Activated CD8-positive, alpha-beta memory T cell treated with anti-CD3 and anti-CD28 coated beads for 1 hour (primary cell): ENCODE measurements around the gene WBP4.
"Not testable (repeated sequence)": the region's sequence is repeated elsewhere in the genome, so short reads cannot be mapped to it uniquely, and the experiment has no call there.

Experiments
- DNase-seq, 2 donors: peaks; one replicate each; pipeline ENCODE4 v3.0.0-alpha.2; 2020; ENCODE audit warnings: low read depth in 1 of 2; ENCODE audit errors: extremely low read depth in 1 of 2

The WBP4 gene

GRCh38 chr13:41042419-41042818 is 18.9 kb upstream of the WBP4 start:
- not testable (repeated sequence) for DNase-seq

GRCh38 chr13:41048640-41049039 is 12.7 kb upstream of the WBP4 start:
- DNase-seq: no peak

- no peak for DNase-seq
These were observed 11.5 kb upstream of the WBP4 start for GRCh38 chr13:41049480-41050440.

DNA sequence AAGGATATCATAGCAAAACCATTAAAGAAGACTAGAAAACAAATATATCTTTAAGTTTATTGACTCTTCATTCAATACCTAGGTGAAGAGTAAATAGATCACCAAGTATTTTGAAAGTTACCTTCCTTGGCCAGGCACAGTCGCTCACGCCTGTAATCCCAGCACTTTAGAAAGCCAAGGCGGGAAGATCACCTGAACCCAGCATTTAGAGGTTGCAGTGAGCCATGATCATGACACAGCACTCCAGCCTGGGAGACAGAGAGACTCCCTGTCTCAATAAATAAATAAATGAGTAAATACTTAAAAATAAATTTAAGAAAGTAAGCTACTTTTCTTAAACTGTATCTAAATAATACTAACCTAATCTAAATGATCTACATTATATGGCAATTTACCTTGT is 8.9 kb upstream of the WBP4 start:
- no peak for DNase-seq

GRCh38 chr13:41053384-41053826 is 7.9 kb upstream of the WBP4 start:
- no peak for DNase-seq

DNA sequence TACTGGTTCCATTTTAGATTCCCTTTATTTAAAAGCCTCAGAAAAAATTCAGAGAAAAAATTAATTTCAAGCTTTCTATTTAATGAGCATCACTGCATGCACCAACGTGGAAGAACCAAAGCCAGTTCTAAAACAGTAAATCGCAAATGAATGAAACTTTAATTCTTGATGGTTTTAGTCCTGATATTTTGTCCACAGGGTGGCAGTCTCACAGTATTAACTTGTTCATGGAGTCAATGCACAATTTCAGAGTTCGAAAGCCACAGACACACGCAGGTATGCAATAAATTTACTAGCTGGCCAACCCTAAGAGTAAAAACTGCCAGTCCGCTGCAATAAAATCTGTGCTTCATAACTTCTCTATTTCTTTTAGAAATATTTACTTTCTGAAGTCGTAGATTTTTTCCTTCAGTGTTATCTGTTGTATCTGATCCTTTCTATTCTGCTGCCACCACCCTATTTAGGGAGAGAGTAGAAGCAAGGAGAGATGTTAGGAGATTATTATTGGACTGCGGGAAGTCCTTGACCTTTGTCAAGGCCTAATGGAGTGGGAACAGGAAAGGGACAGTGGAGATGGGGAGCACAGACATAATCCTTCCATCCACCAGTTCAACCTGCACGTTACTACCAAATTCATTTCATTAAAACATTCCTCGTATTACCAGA is 7.0 kb upstream of the WBP4 start:
- no peak for DNase-seq

GRCh38 chr13:41054919-41055619 is 6.2 kb upstream of the WBP4 start:
- no peak for DNase-seq

DNA sequence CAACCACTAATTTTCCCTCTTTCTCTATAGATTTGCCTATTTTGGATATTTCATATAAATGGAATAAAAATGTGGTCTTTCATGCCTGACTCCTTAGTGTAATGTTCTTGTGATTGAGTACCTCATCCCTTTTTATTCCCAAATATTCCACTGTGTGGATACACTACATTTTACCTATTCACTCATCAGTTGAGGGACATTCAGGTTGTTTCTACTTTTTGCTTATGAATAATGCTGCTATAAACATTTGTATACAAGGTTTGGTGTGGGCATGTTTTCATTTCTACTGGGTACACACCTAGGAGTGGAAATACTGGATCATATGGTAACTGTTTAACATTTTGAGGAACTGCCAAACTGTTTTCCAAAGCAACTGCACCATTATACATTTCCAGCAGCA is 5.1 kb upstream of the WBP4 start:
- DNase-seq: no peak

DNA sequence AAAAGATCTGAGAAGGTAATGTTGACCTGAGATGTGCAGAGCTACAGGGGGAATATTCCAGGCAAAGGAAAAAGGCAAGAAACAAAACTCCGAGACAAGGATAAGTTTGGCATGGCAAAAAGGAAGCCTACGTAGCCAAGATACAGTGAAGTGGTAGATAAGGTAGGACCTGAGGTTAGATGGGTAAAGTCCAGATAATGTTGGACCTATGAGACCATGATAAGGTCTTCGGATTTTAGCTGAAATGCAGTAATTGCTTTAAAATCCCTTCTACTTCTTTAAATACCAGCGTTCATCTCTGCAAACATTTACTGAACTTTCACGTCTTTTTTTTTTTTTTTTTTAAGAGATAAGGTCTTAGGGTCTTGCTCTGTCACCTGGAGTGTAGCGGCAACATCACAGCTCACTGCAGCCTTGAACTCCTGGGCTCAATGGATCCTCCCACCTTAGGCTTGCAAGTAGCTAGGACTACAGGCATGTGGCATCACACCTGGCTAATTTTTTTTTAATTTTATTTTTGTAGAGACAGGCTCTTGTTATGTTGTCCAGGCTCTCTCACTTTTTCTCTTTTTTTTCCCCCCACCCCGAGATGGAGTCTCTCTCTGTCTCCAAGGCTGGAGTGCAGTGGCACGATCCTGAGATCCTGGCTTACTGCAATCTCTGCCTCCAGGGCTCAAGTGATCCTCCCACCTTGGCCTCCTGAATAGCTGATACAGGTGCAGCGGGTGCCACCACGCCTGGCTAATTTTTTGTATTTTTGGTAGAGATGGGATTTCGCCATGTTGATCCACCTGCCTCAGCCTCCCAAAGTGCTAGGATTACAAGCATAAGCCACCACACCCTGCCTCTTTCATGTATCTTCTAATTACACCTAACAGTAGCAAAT is 4.2 kb upstream of the WBP4 start:
- no peak for DNase-seq

DNA sequence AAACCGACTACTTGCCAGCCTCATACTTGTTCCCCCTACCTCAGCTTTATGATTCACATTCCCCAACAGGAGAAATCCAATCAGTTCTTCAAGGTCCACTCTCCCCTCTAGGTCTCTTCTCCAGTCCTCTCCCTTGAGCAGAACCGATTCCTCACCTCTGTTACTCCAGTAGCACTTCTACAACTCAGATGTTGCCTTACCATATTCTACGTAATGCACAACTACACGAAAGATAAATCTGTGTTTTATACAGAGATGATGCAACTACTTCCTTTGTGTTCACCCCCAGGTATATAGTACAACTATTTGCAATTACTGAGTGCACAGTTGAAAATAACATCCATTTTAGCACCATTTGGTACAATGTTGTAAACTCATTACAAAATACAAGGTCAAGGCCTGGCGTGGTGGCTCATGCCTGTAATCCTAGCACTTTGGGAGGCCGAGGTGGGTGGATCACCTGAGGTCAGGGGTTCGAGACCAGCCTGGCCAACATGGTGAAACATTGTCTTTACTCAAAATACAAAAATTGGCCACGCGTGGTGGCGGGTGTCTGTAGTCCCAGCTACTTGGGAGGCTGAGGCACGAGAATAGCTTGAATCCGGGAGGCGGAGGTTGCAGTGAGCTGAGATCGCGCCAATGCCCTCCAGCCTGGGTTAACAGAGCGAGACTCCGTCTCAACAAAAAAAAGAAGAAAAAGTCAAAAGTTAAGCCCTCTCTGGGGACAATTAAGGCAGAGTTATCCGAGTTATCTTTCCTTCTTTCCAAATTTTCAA is 2.8 kb upstream of the WBP4 start:
- no peak for DNase-seq

DNA sequence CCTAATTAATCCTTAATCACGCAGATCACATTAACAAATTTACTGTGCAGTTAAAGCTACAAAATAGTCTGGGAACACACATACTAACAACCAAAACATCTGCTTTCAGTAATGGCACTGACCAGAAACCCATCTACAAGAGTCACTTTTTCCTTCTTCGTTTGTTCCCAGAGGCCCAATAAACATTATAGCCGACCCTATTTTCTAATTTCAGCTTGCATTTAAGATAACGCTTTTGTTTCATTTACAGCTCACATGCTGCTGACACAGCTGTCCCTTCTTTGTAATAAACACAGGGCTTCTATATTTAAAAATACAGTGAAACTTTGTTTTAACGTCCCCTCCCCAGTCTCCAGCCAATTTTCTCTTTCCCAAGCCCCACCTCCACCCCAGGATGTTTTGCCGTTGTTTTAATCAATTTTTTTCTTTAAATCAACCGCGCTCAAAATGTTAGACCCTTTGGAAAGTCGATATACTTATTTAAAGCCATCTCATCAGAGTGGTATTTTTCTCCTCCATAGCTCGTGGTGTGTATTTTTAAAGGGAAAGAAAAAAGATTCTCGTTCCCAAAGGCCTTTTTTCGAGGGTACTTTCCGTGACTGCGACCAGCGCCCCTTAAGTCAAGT is 1.7 kb upstream of the WBP4 start:
- no peak for DNase-seq

GRCh38 chr13:41060082-41060723 is 1.1 kb upstream of the WBP4 start:
- peak; percentile 30 to 48 for DNase-seq

DNA sequence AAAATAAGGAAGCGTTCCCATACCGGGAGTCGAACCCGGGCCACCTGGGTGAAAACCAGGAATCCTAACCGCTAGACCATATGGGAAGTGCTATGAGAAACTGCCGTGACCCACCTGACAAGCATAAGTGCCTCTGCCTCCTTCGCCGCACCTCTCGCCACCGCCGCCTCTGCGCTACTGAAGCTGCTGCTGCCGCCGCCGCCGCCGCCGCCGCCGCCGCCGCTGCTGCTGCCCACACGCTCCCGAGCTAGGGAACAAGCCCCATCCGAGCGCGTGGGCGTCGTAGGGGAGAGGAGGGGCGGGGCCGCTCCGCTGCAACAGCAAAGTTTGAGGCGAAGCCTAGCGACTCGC is 610 bp upstream of the WBP4 start:
- DNase-seq: peak; percentile 63 to 78

DNA sequence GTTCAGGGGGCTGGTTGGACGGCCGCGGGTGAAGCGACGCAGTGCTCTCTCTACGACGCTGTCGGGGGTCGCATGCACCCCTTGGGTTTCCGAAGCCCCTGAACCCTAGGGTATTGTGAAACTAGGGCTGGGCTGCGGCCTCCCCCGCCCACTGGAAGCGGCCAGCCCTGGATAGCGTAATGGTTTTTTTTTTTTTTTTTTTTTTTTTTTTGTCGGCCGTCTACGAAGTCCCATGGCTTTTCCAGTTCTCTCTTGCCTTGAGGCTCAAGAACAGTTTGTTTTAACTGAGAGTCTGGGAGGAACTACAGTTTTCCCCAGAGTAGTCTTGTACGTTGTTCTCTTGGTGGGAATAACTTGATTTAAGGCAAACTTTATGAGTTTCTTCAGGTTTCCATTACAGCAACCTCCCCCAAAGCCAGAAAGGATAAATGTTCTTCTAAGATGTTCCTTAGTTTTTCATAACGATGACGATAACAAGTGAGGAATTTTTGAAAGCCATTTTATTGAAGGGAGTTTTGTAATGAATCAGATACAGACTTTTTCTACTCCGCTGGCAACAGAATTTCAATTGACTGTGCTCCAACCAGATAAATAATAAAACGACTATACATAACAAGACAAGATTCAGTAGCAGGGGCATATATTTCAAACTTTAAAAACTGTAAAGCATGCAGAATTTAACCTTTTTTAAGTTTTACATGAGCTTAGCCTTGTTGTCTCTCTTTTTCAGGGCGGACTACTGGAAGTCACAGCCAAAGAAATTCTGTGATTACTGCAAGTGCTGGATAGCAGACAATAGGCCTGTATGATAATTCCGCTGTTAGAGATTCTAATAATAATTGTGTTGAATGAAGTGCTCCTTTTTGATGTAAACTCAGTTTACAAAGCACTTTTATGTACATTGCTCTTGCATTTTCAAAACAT is 867 bp downstream of the WBP4 start:
- DNase-seq: no peak

- DNase-seq: no peak
These were observed 3.2 kb downstream of the WBP4 start for GRCh38 chr13:41064493-41064892.

GRCh38 chr13:41065078-41065477 is 3.8 kb downstream of the WBP4 start:
- DNase-seq: no peak

DNA sequence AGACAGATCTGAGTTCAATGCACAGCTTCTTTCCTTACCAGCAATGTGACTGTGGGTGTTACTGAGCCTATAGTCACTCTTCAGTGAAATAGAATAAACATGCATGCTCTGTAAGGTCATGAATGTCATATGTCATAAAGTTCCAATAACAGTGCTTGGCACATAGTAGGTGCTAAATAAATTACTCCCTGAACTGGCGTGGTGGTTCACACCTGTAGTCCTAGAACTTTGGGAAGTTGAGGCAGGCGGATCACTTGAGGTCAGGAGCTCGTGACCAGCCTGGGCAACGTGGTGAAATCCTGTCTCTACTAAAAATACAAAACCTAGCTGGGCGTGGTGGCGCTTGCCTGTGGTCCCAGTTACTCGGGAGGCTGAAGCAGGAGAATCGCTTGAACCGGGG is 13.2 kb downstream of the WBP4 start:
- no peak for DNase-seq

DNA sequence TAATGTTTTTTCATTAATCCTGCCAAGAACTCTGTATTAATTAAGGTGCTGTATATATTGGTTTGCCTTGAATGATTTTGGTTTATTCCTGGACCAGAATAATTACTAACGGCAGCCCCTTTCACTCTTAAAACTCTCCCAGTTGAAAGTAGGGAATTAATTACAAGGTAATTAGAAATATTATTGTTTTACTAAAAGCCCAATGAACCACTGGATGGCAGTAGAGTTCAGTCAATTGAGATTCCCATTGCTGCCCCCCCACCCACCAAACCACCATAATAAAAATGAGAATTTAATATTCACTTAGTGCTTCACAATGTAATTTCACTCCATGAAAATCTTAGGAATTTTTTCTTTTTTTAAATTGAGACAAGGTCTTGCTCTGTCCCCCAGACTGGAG is 13.7 kb downstream of the WBP4 start:
- no peak for DNase-seq
